H1 (cell line): Measurements from ENCODE around the gene GPX6. TPM values are rescaled to one million over a fixed set of nuclear protein-coding genes. Genes with fewer than 3 reads are reported as not detected.

ENCODE experiments used
- EGR1 ChIP-seq: IDR thresholded peaks from 2 replicates; pipeline ENCODE4 v1.6.1; 2011; ENCODE audit warnings: low read depth, low read length, borderline replicate concordance
- GTF2F1 ChIP-seq: IDR thresholded peaks from 2 replicates; pipeline ENCODE4 v1.6.1; 2012; ENCODE audit warnings: low read depth, low read length, improper control_type of control experiment, borderline replicate concordance
- KDM5A ChIP-seq: fragments of 200-600 bp; IDR thresholded peaks from 2 replicates; pipeline ENCODE4 v1.7.1; 2012; ENCODE audit warnings: mild to moderate bottlenecking, low read length, inconsistent platforms, mixed read lengths
- POLR2AphosphoS5 ChIP-seq: IDR thresholded peaks from 2 replicates; pipeline ENCODE4 v1.6.1; 2011; ENCODE audit warnings: low read depth, low read length
- POU5F1 ChIP-seq: IDR thresholded peaks from 2 replicates; pipeline ENCODE4 v1.6.1; 2011; ENCODE audit warnings: low read depth, mild to moderate bottlenecking, low read length, moderate library complexity
- RBBP5 ChIP-seq: IDR thresholded peaks from 2 replicates; pipeline ENCODE4 v1.7.1; 2012; ENCODE audit warnings: low read depth, mild to moderate bottlenecking, inconsistent platforms, low read length, moderate library complexity, borderline replicate concordance
- RNF2 ChIP-seq: fragments of 200-900, 300-1000 bp; sonication (generic); IDR thresholded peaks from 2 replicates; pipeline ENCODE4 v1.7.1; 2016; ENCODE audit warnings: borderline replicate concordance, low read depth, mild to moderate bottlenecking, antibody characterized with exemption, low read length; ENCODE audit not compliant: poor library complexity, severe bottlenecking; ENCODE audit errors: missing control alignments
- SP2 ChIP-seq: IDR thresholded peaks from 2 replicates; pipeline ENCODE4 v1.6.1; 2012; ENCODE audit warnings: mild to moderate bottlenecking, low read length, inconsistent platforms
- TBP ChIP-seq: IDR thresholded peaks from 2 replicates; pipeline ENCODE4 v1.6.1; 2011; ENCODE audit warnings: low read depth, low read length, improper control_type of control experiment
- TCF12 ChIP-seq: IDR thresholded peaks from 2 replicates; pipeline ENCODE4 v1.6.1; 2011; ENCODE audit warnings: low read depth, mild to moderate bottlenecking, low read length
- TEAD4 ChIP-seq: IDR thresholded peaks from 2 replicates; pipeline ENCODE4 v1.6.1; 2012; ENCODE audit warnings: low read depth, low read length, inconsistent platforms, mixed read lengths
- ZNF274 ChIP-seq: IDR thresholded peaks from 2 replicates; pipeline ENCODE4 v1.7.0; 2012; ENCODE audit warnings: low read length, borderline replicate concordance; ENCODE audit errors: extremely low read depth
- polyA plus RNA-seq, 7 experiments: library from polyadenylated mRNA; depleted of rRNA in 3 of 7; stranded (reverse) in 5 of 7; unstranded in 2 of 7; fragments of >200 nt in 5 of 7; fragments of 200-250 nt in 2 of 7; gene quantifications; 1 replicate in 5 of 7; 2 replicates in 1 of 7; 4 replicates in 1 of 7; pipeline versions ENCODE4 v1.2.1 to v1.2.3, GENCODE V29; 2011 to 2013; ENCODE audit warnings: missing spikeins in 2 of 7, mixed read lengths in 2 of 7
- total RNA-seq: library from RNA; stranded (reverse); fragmentation: NEBNext Ultra II Directional; extraction: Animal tissue kit (Norgen Biotek cat#: 25700); gene quantifications from 2 replicates; pipeline ENCODE4 v1.2.1, GENCODE V29; 2021
- TF ChIP-seq, protein P1 (sequence below): IDR thresholded peaks from 2 replicates; pipeline ENCODE4 v1.6.1; 2012; ENCODE audit warnings: inconsistent platforms
- TF ChIP-seq, protein P2 (sequence below): IDR thresholded peaks from 2 replicates; pipeline ENCODE4 v1.6.1; 2012; ENCODE audit warnings: low read length, inconsistent platforms
- TF ChIP-seq, protein P3 (sequence below): IDR thresholded peaks from 2 replicates; pipeline ENCODE4 v1.6.1; 2011; ENCODE audit warnings: low read length, improper control_type of control experiment

Gene GPX6
- total and polyA plus RNA-seq, 2 of the 8 experiments (the other 6 are each of a cell fraction or from before 2014, with no cell fraction given) = not detected

DNA sequence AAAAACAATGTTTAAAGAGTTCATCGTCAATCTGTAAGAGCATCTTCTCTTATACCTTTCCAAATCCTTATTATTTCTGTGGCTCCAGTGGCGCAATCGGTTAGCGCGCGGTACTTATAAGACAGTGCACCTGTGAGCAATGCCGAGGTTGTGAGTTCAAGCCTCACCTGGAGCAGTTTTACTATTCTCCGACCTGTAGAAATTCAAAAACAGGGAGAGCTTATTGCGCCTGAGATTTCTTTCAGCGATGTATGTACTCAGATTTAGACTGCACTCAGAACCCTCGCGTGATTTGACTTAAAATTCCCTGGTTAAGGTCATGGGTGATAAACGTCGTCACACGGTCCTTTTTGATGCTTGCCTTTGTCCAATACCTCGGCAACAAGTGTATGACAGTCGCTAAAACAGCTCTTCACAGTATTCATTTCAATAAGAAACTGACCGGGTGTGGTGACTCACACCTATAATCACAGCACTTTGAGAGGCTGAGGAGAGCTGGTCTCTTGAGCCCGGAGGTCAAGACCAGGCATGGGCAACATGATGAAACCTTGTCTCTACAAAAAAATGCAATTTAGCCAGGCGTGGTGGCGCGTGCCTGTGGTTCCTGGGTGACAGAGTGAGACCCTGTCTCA lies 22.0 kb upstream of the GPX6 start (continued):
- TF ChIP-seq KDM5A (no peak), TBP (peak; percentile 100), SP2 (no peak), TCF12 (0 out of 2 replicates have a peak, but pooled peaks have one; percentile 40), GTF2F1 (peak; percentile 57; the same call in 1 of the 2 replicates), POU5F1 (no peak; the same call in 1 of the 2 replicates), POLR2AphosphoS5 (no peak), ZNF274 (no peak), RBBP5 (no peak), EGR1 (no peak), TEAD4 (peak; percentile 63; the same call in 1 of the 2 replicates), RNF2 (no peak)
- TF ChIP-seq, protein P1, sequence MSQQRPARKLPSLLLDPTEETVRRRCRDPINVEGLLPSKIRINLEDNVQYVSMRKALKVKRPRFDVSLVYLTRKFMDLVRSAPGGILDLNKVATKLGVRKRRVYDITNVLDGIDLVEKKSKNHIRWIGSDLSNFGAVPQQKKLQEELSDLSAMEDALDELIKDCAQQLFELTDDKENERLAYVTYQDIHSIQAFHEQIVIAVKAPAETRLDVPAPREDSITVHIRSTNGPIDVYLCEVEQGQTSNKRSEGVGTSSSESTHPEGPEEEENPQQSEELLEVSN = no peak
- TF ChIP-seq, protein P2, sequence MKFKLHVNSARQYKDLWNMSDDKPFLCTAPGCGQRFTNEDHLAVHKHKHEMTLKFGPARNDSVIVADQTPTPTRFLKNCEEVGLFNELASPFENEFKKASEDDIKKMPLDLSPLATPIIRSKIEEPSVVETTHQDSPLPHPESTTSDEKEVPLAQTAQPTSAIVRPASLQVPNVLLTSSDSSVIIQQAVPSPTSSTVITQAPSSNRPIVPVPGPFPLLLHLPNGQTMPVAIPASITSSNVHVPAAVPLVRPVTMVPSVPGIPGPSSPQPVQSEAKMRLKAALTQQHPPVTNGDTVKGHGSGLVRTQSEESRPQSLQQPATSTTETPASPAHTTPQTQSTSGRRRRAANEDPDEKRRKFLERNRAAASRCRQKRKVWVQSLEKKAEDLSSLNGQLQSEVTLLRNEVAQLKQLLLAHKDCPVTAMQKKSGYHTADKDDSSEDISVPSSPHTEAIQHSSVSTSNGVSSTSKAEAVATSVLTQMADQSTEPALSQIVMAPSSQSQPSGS = peak; percentile 94
- TF ChIP-seq, protein P3, sequence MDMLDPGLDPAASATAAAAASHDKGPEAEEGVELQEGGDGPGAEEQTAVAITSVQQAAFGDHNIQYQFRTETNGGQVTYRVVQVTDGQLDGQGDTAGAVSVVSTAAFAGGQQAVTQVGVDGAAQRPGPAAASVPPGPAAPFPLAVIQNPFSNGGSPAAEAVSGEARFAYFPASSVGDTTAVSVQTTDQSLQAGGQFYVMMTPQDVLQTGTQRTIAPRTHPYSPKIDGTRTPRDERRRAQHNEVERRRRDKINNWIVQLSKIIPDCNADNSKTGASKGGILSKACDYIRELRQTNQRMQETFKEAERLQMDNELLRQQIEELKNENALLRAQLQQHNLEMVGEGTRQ = no peak
